ENCODE measurements around the gene USP10.

Gene USP10

DNA sequence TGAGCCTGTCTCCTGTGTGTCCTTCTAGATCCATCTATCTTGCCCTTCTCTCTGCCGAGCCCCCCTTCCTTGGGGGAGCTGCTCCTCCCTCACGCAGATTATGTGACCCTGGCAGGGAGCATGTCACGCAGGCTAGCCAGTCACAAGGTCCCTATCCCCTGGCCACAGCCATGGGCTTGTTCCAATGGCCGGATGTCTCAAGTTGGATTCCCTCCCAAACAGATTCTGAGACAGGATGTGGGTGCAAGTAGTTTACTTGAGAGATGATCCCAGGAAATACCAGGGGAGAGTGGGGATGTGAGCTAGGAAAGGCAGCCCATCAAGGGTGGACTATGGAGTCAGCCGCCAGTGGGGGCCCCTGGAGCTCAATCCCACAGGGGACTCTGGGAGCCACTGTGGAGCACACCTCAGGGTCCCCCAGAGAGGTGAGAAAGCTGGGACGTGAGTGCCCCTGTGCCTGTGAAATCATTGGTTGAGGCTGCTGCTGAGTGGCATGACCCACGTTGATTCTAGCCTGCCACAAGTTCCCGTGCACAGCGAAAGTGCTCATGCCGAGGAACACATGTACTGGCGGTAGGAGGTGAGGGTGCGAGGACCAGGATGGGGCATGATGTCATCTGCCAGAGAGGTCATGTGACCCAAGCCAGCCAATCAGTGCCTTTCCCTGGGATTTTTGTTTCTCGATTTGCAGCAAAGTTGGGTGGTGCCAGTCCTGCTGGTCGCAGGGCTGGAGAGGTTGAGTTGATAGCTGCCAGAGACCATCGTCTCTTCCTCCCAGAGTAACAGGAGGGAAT, 113.5 kb downstream of the USP10 start:
- no peak overlapping the region for H3K27ac ChIP-seq (ENCODE audit: low read depth, low read length)
- no peak overlapping the region for H3K4ac ChIP-seq (ENCODE audit: low read depth, low read length)
- H2AK5ac ChIP-seq (ENCODE audit: low read length) = no peak overlapping the region
- no peak overlapping the region for H4K5ac ChIP-seq (ENCODE audit: low read length)
- H2BK120ac ChIP-seq (ENCODE audit: low read depth, low read length) = no peak overlapping the region
- H2BK5ac ChIP-seq (ENCODE audit: low read length) = no peak overlapping the region
- no peak for DNase-seq
- WGBS (ENCODE audit: extremely low coverage, insufficient coverage, low lambda C conversion rate) = no CpG with 5 or more reads among the region's 15 CpGs
- H3K4me2 ChIP-seq (ENCODE audit: low read length) = no peak overlapping the region
- no peak overlapping the region for H3K9ac ChIP-seq (ENCODE audit: low read length)
- H3K18ac ChIP-seq (ENCODE audit: low read length) = no peak overlapping the region
- no peaks in the 10 kb centered on the region for H3K79me1 ChIP-seq (ENCODE audit: low read length)
- H3K36me3 ChIP-seq (ENCODE audit: control insufficient read depth, insufficient read depth, low read length) = no peaks in the 10 kb centered on the region
- no peak overlapping the region for H3K56ac ChIP-seq (ENCODE audit: low read length)
- H3K27me3 ChIP-seq (ENCODE audit: insufficient read depth, low read length, poor library complexity) = no peaks in the 10 kb centered on the region
- H3K79me2 ChIP-seq (ENCODE audit: control insufficient read depth, insufficient read depth, low read length) = no peaks in the 10 kb centered on the region
- H3K4me3 ChIP-seq (ENCODE audit: low read length) = no peak overlapping the region
- H3K4me1 ChIP-seq (ENCODE audit: control insufficient read depth, low read depth, low read length) = no peaks in the 10 kb centered on the region
- H2BK15ac ChIP-seq (replicated peaks; ENCODE audit: low read depth) = no peak overlapping the region
- H4K8ac ChIP-seq (ENCODE audit: low read depth, low read length) = no peak overlapping the region
- no peak overlapping the region for H3K23ac ChIP-seq (ENCODE audit: low read length)

DNA sequence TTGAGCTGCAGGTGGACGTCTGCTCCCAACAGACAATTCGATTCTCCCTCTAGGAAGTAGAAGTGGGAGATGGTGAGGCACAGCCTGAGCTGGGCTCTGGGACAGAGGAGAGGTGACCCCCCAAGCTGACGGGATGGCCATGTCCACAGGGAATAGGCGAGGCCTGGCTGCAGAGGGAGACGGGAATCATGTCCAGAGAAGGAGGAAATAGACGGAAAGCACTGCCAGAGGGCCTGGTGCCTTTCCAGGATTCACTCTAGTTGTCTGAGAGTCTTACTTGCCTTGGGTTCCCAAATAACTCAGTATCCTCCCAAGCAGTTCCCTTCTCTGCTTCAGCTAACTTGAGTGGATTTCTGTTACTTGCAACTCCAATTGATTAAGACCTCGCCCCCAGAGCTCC, 115.7 kb downstream of the USP10 start:
- H3K79me2 ChIP-seq (ENCODE audit: control insufficient read depth, insufficient read depth, low read length) = no peaks in the 10 kb centered on the region
- H2BK15ac ChIP-seq (replicated peaks; ENCODE audit: low read depth) = no peak overlapping the region
- H3K4ac ChIP-seq (ENCODE audit: low read depth, low read length) = no peak overlapping the region
- no peak overlapping the region for H3K4me3 ChIP-seq (ENCODE audit: low read length)
- DNase-seq = no peak
- no peak overlapping the region for H2BK120ac ChIP-seq (ENCODE audit: low read depth, low read length)
- no peaks in the 10 kb centered on the region for H3K79me1 ChIP-seq (ENCODE audit: low read length)
- H2AK5ac ChIP-seq (ENCODE audit: low read length) = no peak overlapping the region
- no peak overlapping the region for H3K9ac ChIP-seq (ENCODE audit: low read length)
- no peak overlapping the region for H3K56ac ChIP-seq (ENCODE audit: low read length)
- H3K18ac ChIP-seq (ENCODE audit: low read length) = no peak overlapping the region
- H3K27me3 ChIP-seq (ENCODE audit: insufficient read depth, low read length, poor library complexity) = peaks cover 2% of the 10 kb centered on the region
- H3K36me3 ChIP-seq (ENCODE audit: control insufficient read depth, insufficient read depth, low read length) = no peaks in the 10 kb centered on the region
- H3K4me1 ChIP-seq (ENCODE audit: control insufficient read depth, low read depth, low read length) = no peaks in the 10 kb centered on the region
- no peak overlapping the region for H2BK5ac ChIP-seq (ENCODE audit: low read length)
- no peak overlapping the region for H3K23ac ChIP-seq (ENCODE audit: low read length)
- no peak overlapping the region for H3K27ac ChIP-seq (ENCODE audit: low read depth, low read length)
- H4K8ac ChIP-seq (ENCODE audit: low read depth, low read length) = no peak overlapping the region
- no CpG with 5 or more reads among the region's 7 CpGs for WGBS (ENCODE audit: extremely low coverage, insufficient coverage, low lambda C conversion rate)
- no peak overlapping the region for H3K4me2 ChIP-seq (ENCODE audit: low read length)
- H4K5ac ChIP-seq (ENCODE audit: low read length) = no peak overlapping the region

DNA sequence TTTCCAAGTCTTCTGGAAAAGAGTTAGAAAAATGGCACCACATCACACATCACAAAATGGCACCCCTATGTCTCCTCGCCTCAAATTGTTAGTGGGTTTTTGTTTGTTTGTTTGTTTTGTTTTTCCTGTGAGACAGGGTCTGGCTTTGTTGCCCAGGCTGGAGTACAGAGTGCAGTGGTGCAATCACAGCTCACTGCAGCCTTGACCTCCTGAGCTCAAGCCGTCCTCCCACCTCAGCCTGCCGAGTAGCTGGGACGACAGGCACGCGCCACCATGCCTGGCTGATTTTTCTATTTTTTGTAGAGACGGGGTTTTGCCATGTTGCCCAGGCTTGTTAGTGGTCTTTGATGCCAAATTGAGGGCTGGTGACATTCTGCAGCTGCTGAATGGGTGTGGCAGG, 116.2 kb downstream of the USP10 start:
- no peaks in the 10 kb centered on the region for H3K79me2 ChIP-seq (ENCODE audit: control insufficient read depth, insufficient read depth, low read length)
- H2BK5ac ChIP-seq (ENCODE audit: low read length) = no peak overlapping the region
- no peak overlapping the region for H3K23ac ChIP-seq (ENCODE audit: low read length)
- H4K5ac ChIP-seq (ENCODE audit: low read length) = no peak overlapping the region
- no peak overlapping the region for H2BK120ac ChIP-seq (ENCODE audit: low read depth, low read length)
- H3K27ac ChIP-seq (ENCODE audit: low read depth, low read length) = no peak overlapping the region
- H3K9ac ChIP-seq (ENCODE audit: low read length) = no peak overlapping the region
- no peak overlapping the region for H3K4me3 ChIP-seq (ENCODE audit: low read length)
- H3K79me1 ChIP-seq (ENCODE audit: low read length) = no peaks in the 10 kb centered on the region
- no peak overlapping the region for H2BK15ac ChIP-seq (replicated peaks; ENCODE audit: low read depth)
- no peak overlapping the region for H3K18ac ChIP-seq (ENCODE audit: low read length)
- H3K4me1 ChIP-seq (ENCODE audit: control insufficient read depth, low read depth, low read length) = no peaks in the 10 kb centered on the region
- no peaks in the 10 kb centered on the region for H3K36me3 ChIP-seq (ENCODE audit: control insufficient read depth, insufficient read depth, low read length)
- DNase-seq = no peak
- no peak overlapping the region for H2AK5ac ChIP-seq (ENCODE audit: low read length)
- H4K8ac ChIP-seq (ENCODE audit: low read depth, low read length) = no peak overlapping the region
- H3K4me2 ChIP-seq (ENCODE audit: low read length) = no peak overlapping the region
- H3K4ac ChIP-seq (ENCODE audit: low read depth, low read length) = no peak overlapping the region
- WGBS (ENCODE audit: extremely low coverage, insufficient coverage, low lambda C conversion rate) = no CpG with 5 or more reads among the region's 7 CpGs
- peaks cover 2% of the 10 kb centered on the region for H3K27me3 ChIP-seq (ENCODE audit: insufficient read depth, low read length, poor library complexity)
- H3K56ac ChIP-seq (ENCODE audit: low read length) = no peak overlapping the region

DNA sequence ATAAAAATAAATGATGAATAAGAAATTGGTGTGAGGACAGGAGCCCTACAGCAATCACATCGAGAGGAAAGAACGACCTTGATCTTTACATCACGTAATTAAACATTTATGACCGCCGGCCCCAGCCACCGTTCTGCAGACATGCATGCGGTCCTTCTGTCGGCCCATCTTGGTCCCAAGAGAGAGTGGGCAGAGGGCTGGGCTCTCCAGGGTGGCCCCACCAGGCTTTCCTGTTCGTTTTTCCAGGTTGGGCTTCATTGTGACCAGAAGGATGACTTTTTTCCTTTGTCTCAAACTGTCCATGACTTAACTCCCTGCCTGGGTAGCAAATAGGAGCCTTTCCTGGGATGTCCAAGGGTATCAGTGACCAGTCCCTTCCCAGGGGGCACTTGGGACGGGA, 116.7 kb downstream of the USP10 start:
- no peaks in the 10 kb centered on the region for H3K79me2 ChIP-seq (ENCODE audit: control insufficient read depth, insufficient read depth, low read length)
- H2BK120ac ChIP-seq (ENCODE audit: low read depth, low read length) = no peak overlapping the region
- H2AK5ac ChIP-seq (ENCODE audit: low read length) = no peak overlapping the region
- H3K18ac ChIP-seq (ENCODE audit: low read length) = no peak overlapping the region
- no peaks in the 10 kb centered on the region for H3K79me1 ChIP-seq (ENCODE audit: low read length)
- H3K56ac ChIP-seq (ENCODE audit: low read length) = no peak overlapping the region
- H4K5ac ChIP-seq (ENCODE audit: low read length) = no peak overlapping the region
- H2BK15ac ChIP-seq (replicated peaks; ENCODE audit: low read depth) = no peak overlapping the region
- no CpG with 5 or more reads among the region's 10 CpGs for WGBS (ENCODE audit: extremely low coverage, insufficient coverage, low lambda C conversion rate)
- DNase-seq = no peak
- no peaks in the 10 kb centered on the region for H3K4me1 ChIP-seq (ENCODE audit: control insufficient read depth, low read depth, low read length)
- H3K4me3 ChIP-seq (ENCODE audit: low read length) = no peak overlapping the region
- H3K27ac ChIP-seq (ENCODE audit: low read depth, low read length) = no peak overlapping the region
- no peak overlapping the region for H3K4me2 ChIP-seq (ENCODE audit: low read length)
- peaks cover 2% of the 10 kb centered on the region for H3K27me3 ChIP-seq (ENCODE audit: insufficient read depth, low read length, poor library complexity)
- no peak overlapping the region for H3K9ac ChIP-seq (ENCODE audit: low read length)
- no peaks in the 10 kb centered on the region for H3K36me3 ChIP-seq (ENCODE audit: control insufficient read depth, insufficient read depth, low read length)
- H3K23ac ChIP-seq (ENCODE audit: low read length) = no peak overlapping the region
- H3K4ac ChIP-seq (ENCODE audit: low read depth, low read length) = no peak overlapping the region
- H4K8ac ChIP-seq (ENCODE audit: low read depth, low read length) = no peak overlapping the region
- no peak overlapping the region for H2BK5ac ChIP-seq (ENCODE audit: low read length)

DNA sequence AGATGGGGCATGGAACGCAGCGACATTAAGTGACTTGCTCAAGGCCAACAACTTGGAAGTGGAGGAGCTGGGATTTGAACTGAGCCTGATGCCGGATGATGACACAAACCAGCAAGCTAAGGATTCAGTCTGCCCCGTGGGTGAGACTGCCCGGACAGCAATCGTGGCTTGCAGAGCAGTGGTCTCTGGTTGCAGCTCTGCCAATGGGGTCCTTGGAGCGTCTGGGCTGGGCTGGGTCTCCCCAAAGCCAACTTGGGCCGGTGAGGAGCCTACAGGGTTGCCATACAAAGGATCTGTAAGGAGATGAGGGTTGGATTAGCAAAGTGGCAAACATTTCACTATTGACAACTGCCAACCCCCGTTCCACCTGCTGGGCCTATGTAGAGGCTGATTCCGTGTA, 117.4 kb downstream of the USP10 start:
- H4K8ac ChIP-seq (ENCODE audit: low read depth, low read length) = no peak overlapping the region
- no peak overlapping the region for H3K23ac ChIP-seq (ENCODE audit: low read length)
- H3K36me3 ChIP-seq (ENCODE audit: control insufficient read depth, insufficient read depth, low read length) = no peaks in the 10 kb centered on the region
- DNase-seq = no peak
- no peak overlapping the region for H3K9ac ChIP-seq (ENCODE audit: low read length)
- no peak overlapping the region for H3K27ac ChIP-seq (ENCODE audit: low read depth, low read length)
- no peak overlapping the region for H2BK15ac ChIP-seq (replicated peaks; ENCODE audit: low read depth)
- H3K79me1 ChIP-seq (ENCODE audit: low read length) = no peaks in the 10 kb centered on the region
- peaks cover 2% of the 10 kb centered on the region for H3K27me3 ChIP-seq (ENCODE audit: insufficient read depth, low read length, poor library complexity)
- no peak overlapping the region for H3K18ac ChIP-seq (ENCODE audit: low read length)
- no CpG with 5 or more reads among the region's 10 CpGs for WGBS (ENCODE audit: extremely low coverage, insufficient coverage, low lambda C conversion rate)
- no peak overlapping the region for H2BK120ac ChIP-seq (ENCODE audit: low read depth, low read length)
- H3K4me1 ChIP-seq (ENCODE audit: control insufficient read depth, low read depth, low read length) = no peaks in the 10 kb centered on the region
- no peak overlapping the region for H2BK5ac ChIP-seq (ENCODE audit: low read length)
- no peak overlapping the region for H3K4me2 ChIP-seq (ENCODE audit: low read length)
- no peak overlapping the region for H3K56ac ChIP-seq (ENCODE audit: low read length)
- no peak overlapping the region for H3K4me3 ChIP-seq (ENCODE audit: low read length)
- H4K5ac ChIP-seq (ENCODE audit: low read length) = no peak overlapping the region
- H3K4ac ChIP-seq (ENCODE audit: low read depth, low read length) = no peak overlapping the region
- no peaks in the 10 kb centered on the region for H3K79me2 ChIP-seq (ENCODE audit: control insufficient read depth, insufficient read depth, low read length)
- no peak overlapping the region for H2AK5ac ChIP-seq (ENCODE audit: low read length)

DNA sequence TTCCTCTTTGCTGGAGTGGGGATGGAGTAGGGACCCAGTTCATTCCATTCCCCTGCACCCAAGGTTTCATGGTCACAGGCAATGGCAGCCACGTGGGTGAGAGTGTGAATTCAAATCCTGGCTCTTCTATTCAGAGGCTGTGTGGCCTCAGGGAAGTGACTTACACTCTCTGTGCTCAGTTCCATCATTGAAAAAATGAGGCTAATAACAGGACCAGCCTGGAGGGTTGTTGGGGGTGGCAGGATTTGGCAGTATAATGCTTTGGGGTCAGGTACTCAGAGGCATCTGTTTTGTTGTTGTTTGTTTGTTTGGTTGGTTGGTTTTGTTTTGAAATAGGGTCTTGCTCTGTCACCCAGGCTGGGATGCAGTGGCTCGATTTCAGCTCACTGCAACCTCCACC, 117.8 kb downstream of the USP10 start:
- no peak overlapping the region for H3K18ac ChIP-seq (ENCODE audit: low read length)
- no CpG with 5 or more reads among the region's 2 CpGs for WGBS (ENCODE audit: extremely low coverage, insufficient coverage, low lambda C conversion rate)
- no peak overlapping the region for H2BK120ac ChIP-seq (ENCODE audit: low read depth, low read length)
- no peak overlapping the region for H2BK5ac ChIP-seq (ENCODE audit: low read length)
- no peak overlapping the region for H3K27ac ChIP-seq (ENCODE audit: low read depth, low read length)
- H3K79me2 ChIP-seq (ENCODE audit: control insufficient read depth, insufficient read depth, low read length) = no peaks in the 10 kb centered on the region
- peaks cover 2% of the 10 kb centered on the region for H3K27me3 ChIP-seq (ENCODE audit: insufficient read depth, low read length, poor library complexity)
- H3K36me3 ChIP-seq (ENCODE audit: control insufficient read depth, insufficient read depth, low read length) = no peaks in the 10 kb centered on the region
- no peak overlapping the region for H2AK5ac ChIP-seq (ENCODE audit: low read length)
- no peak overlapping the region for H3K9ac ChIP-seq (ENCODE audit: low read length)
- no peak overlapping the region for H4K5ac ChIP-seq (ENCODE audit: low read length)
- H3K4ac ChIP-seq (ENCODE audit: low read depth, low read length) = no peak overlapping the region
- DNase-seq = no peak
- no peak overlapping the region for H4K8ac ChIP-seq (ENCODE audit: low read depth, low read length)
- H2BK15ac ChIP-seq (replicated peaks; ENCODE audit: low read depth) = no peak overlapping the region
- H3K4me3 ChIP-seq (ENCODE audit: low read length) = no peak overlapping the region
- no peaks in the 10 kb centered on the region for H3K79me1 ChIP-seq (ENCODE audit: low read length)
- H3K4me2 ChIP-seq (ENCODE audit: low read length) = no peak overlapping the region
- no peak overlapping the region for H3K56ac ChIP-seq (ENCODE audit: low read length)
- no peak overlapping the region for H3K23ac ChIP-seq (ENCODE audit: low read length)
- no peaks in the 10 kb centered on the region for H3K4me1 ChIP-seq (ENCODE audit: control insufficient read depth, low read depth, low read length)

Data from mesendoderm (in vitro differentiated cells).